Breast epithelium (tissue), 4 donors: Measurements from ENCODE around the gene PRAMEF11. TPM values are rescaled to one million over a fixed set of nuclear protein-coding genes. Genes with fewer than 3 reads are reported as not detected.

Source experiments
- DNase-seq, 2 donors: peaks; one replicate each; pipeline ENCODE4 v3.0.0-alpha.2; 2019; ENCODE audit warnings: low spot score in 2 of 2
- H3K27ac ChIP-seq, 2 donors: fragments of 200-600 bp; sonication (generic) in 1 of 2; one replicate each; pipeline ENCODE4 v1.5.1; 2016 to 2019; ENCODE audit warnings: mild to moderate bottlenecking in 1 of 2
- H3K27me3 ChIP-seq, 2 donors: fragments of 200-600 bp; sonication (generic) in 1 of 2; one replicate each; pipeline versions ENCODE4 v1.5.1 to v1.6.0; 2017 to 2019; ENCODE audit warnings: control low read depth in 1 of 2, mild to moderate bottlenecking in 1 of 2
- H3K36me3 ChIP-seq: fragments of 200-600 bp; one replicate; pipeline ENCODE4 v1.5.1; 2019
- H3K4me1 ChIP-seq, 2 donors: fragments of 200-600 bp; sonication (generic); one replicate each; pipeline ENCODE4 v1.5.1; 2016 to 2019; ENCODE audit warnings: control low read depth in 1 of 2
- H3K4me3 ChIP-seq, 3 donors: fragments of 200-600 bp; sonication (generic); 1 replicate in 2 of 3; 2 replicates in 1 of 3; pipeline ENCODE4 v1.5.1; 2016 to 2019; ENCODE audit warnings: mild to moderate bottlenecking in 3 of 3, moderate library complexity in 2 of 3
- H3K9me3 ChIP-seq, 2 donors: fragments of 200-600 bp; sonication (generic) in 1 of 2; one replicate each; pipeline ENCODE4 v1.5.1; 2016 to 2019; ENCODE audit warnings: control low read depth in 1 of 2
- CTCF ChIP-seq, 3 donors: fragments of 450-650 bp; IDR thresholded peaks; one replicate each; pipeline ENCODE4 v1.5.1; 2016 to 2017; ENCODE audit warnings: antibody characterized with exemption in 3 of 3, mild to moderate bottlenecking in 3 of 3, moderate library complexity in 3 of 3
- POLR2A ChIP-seq: fragments of 450-650 bp; IDR thresholded peaks from one replicate; pipeline ENCODE4 v1.6.1; 2016; ENCODE audit warnings: antibody characterized with exemption, mild to moderate bottlenecking, moderate library complexity
- POLR2AphosphoS5 ChIP-seq, 3 donors: sonication (generic); formaldehyde crosslinking; IDR thresholded peaks; one replicate each; pipeline ENCODE4 v1.6.1; 2017; ENCODE audit warnings: antibody characterized with exemption in 3 of 3
- intact Hi-C: fragments of 100-400 bp; cut with DNase I; formaldehyde crosslinking; loops from one replicate; pipeline ENCODE4 v1.15.1; 2023; ENCODE audit warnings: low total_unique reads
- total RNA-seq, 3 donors: library from RNA; depleted of rRNA; stranded (reverse); fragments of >200 nt; gene quantifications; one replicate each; pipeline ENCODE4 v1.1.0, GENCODE V29; 2016

The PRAMEF11 gene
- total RNA-seq, 3 donors from 2014 or later: not detected

- H3K9me3 ChIP-seq: peaks cover 7 to 8% of the 10 kb centered on the region in 2 donors
- no peaks in the 10 kb centered on the region for H3K36me3 ChIP-seq
- no peak for DNase-seq
- no peaks in the 10 kb centered on the region for H3K27me3 ChIP-seq
- no peaks in the 10 kb centered on the region for H3K4me1 ChIP-seq
- TF ChIP-seq POLR2A (no peak), POLR2AphosphoS5 (IDR thresholded peaks at IDR 0.05) (no peak), CTCF (IDR thresholded peaks at IDR 0.05) (no peak)
- intact Hi-C loops: no loop called here
- no peak overlapping the region for H3K4me3 ChIP-seq
- no peak overlapping the region for H3K27ac ChIP-seq
Observed at GRCh38 chr1:12778907-12779306, 52.3 kb downstream of the PRAMEF11 start.

GRCh38 chr1:12778061-12778460, 53.1 kb downstream of the PRAMEF11 start:
- DNase-seq: no peak
- Histone ChIP-seq H3K4me1 (no peaks in the 10 kb centered on the region), H3K9me3 (peaks cover 0 to under 1% of the 10 kb centered on the region in 2 donors), H3K27me3 (no peaks in the 10 kb centered on the region), H3K36me3 (no peaks in the 10 kb centered on the region), H3K27ac (no peak overlapping the region), H3K4me3 (no peak overlapping the region)
- TF ChIP-seq CTCF (IDR thresholded peaks at IDR 0.05) (no peak), POLR2AphosphoS5 (IDR thresholded peaks at IDR 0.05) (no peak), POLR2A (no peak)
- intact Hi-C loops: no loop called here

- Histone ChIP-seq H3K27me3 (no peaks in the 10 kb centered on the region), H3K4me1 (no peaks in the 10 kb centered on the region), H3K36me3 (no peaks in the 10 kb centered on the region), H3K27ac (no peak overlapping the region), H3K4me3 (no peak overlapping the region), H3K9me3 (no peaks in the 10 kb centered on the region)
- TF ChIP-seq POLR2AphosphoS5 (IDR thresholded peaks at IDR 0.05) (no peak), CTCF (IDR thresholded peaks at IDR 0.05) (no peak), POLR2A (no peak)
- intact Hi-C loops: no loop called here
- DNase-seq: no peak
Observed at GRCh38 chr1:12776801-12777557, 54.2 kb downstream of the PRAMEF11 start.

GRCh38 chr1:12775443-12775842, 55.8 kb downstream of the PRAMEF11 start:
- no peak for DNase-seq
- TF ChIP-seq CTCF (IDR thresholded peaks at IDR 0.05) (no peak), POLR2AphosphoS5 (IDR thresholded peaks at IDR 0.05) (no peak), POLR2A (no peak)
- Histone ChIP-seq H3K9me3 (no peaks in the 10 kb centered on the region), H3K4me1 (no peaks in the 10 kb centered on the region), H3K27ac (no peak overlapping the region), H3K36me3 (no peaks in the 10 kb centered on the region), H3K4me3 (no peak overlapping the region), H3K27me3 (no peaks in the 10 kb centered on the region)
- intact Hi-C loops: no loop called here

GRCh38 chr1:12774801-12775345, 56.3 kb downstream of the PRAMEF11 start:
- no peaks in the 10 kb centered on the region for H3K27me3 ChIP-seq
- TF ChIP-seq POLR2A (no peak), CTCF (IDR thresholded peaks at IDR 0.05) (no peak), POLR2AphosphoS5 (IDR thresholded peaks at IDR 0.05) (no peak)
- no peak overlapping the region for H3K27ac ChIP-seq
- DNase-seq: no peak
- no peaks in the 10 kb centered on the region for H3K4me1 ChIP-seq
- no peaks in the 10 kb centered on the region for H3K9me3 ChIP-seq
- H3K36me3 ChIP-seq: no peaks in the 10 kb centered on the region
- intact Hi-C loops: no loop called here
- H3K4me3 ChIP-seq: no peak overlapping the region
